ENCODE results near the gene FAAP100.

GRCh38 chr17:81524039-81524864 lies 27.9 kb downstream of the FAAP100 start:
- TF ChIP-seq CTCF (IDR thresholded peaks at IDR 0.05) (no peak), POLR2A (IDR thresholded peaks at IDR 0.05) (no peak), EP300 (IDR thresholded peaks at IDR 0.05) (no peak)

Data from tibial nerve (tissue), 4 donors.